ENCODE measurements around the gene PAPPA2.

- TF ChIP-seq CTCF (IDR thresholded peaks at IDR 0.05; ENCODE audit: low read length) (no peak), EZH2 (optimal IDR thresholded peaks at IDR 0.05; ENCODE audit: low read depth, low read length) (no peak), EZH2phosphoT487 (IDR thresholded peaks at IDR 0.05; ENCODE audit: low read length) (no peak)
These were observed 73.6 kb downstream of the PAPPA2 start for GRCh38 chr1:176536588-176536987.

Data from MM.1S (cell line).